ENCODE measurements around the gene GPAM.
"Not testable (repeated sequence)": the region's sequence is repeated elsewhere in the genome, so short reads cannot be mapped to it uniquely, and the experiment has no call there.

The GPAM gene, protein sequence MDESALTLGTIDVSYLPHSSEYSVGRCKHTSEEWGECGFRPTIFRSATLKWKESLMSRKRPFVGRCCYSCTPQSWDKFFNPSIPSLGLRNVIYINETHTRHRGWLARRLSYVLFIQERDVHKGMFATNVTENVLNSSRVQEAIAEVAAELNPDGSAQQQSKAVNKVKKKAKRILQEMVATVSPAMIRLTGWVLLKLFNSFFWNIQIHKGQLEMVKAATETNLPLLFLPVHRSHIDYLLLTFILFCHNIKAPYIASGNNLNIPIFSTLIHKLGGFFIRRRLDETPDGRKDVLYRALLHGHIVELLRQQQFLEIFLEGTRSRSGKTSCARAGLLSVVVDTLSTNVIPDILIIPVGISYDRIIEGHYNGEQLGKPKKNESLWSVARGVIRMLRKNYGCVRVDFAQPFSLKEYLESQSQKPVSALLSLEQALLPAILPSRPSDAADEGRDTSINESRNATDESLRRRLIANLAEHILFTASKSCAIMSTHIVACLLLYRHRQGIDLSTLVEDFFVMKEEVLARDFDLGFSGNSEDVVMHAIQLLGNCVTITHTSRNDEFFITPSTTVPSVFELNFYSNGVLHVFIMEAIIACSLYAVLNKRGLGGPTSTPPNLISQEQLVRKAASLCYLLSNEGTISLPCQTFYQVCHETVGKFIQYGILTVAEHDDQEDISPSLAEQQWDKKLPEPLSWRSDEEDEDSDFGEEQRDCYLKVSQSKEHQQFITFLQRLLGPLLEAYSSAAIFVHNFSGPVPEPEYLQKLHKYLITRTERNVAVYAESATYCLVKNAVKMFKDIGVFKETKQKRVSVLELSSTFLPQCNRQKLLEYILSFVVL

DNA sequence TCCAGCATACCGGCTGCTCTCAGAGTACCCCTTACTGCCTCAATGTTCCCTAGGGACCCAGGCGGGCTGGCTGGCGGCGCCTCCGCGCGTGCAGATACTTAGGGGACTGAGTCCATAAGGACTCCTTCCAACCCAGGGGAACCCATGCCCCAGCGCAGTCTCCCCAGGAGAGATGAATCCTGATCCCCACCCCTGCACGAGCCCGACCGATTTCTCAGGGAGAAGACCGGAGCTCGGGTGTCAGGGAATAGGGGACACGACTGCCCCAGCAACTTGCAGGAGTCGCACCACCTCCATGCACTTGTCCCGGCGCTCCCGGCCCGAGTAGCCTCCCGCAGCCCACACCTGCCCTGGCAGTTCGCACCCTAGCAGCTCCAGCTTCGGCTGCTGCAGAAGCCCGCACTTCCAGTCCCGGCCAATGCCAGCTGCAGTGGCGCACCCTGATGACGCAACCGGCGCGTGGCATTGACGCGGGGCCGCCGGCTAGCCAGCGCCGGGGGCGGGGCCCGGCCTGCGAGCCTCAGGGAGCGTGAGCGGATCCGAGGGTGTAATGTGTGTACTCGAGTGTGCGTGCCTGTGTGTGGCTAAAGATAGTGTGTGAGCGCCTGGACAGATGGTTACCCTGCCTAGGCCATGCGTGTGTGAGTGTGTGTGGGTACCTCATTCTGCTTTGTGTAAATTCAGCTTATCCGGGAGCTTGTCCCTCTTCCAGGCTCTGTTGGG is at the start of gene GPAM:
Gene GPAM (minus strand): TSS at position 437 of the 723 bp plus-strand sequence. CDS start 1,981 bp downstream, outside the sequence.
- DNase-seq: peak; percentile 86 to 89 (median 86)

DNA sequence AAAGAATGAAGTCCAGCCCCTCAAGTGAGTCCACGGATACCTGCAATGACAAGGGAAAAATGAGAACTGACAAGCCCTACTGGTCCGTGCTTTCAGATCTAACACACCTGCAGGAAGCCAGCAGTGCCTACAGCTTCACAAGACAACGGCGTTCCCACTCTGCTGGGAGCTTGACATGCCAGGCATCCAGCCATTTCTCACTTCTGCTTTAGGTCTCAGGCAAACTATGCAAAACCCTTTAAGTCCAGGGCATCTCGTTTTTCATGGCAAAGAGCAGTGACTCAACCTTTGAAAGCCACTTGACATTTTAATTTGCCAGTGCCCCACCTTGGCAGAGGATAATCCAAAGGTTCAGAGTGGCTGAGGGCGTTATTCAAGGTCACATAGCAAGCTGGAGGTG is 49.1 kb upstream of the GPAM start:
- DNase-seq: peak in 1 of 3 experiments; percentile 7

DNA sequence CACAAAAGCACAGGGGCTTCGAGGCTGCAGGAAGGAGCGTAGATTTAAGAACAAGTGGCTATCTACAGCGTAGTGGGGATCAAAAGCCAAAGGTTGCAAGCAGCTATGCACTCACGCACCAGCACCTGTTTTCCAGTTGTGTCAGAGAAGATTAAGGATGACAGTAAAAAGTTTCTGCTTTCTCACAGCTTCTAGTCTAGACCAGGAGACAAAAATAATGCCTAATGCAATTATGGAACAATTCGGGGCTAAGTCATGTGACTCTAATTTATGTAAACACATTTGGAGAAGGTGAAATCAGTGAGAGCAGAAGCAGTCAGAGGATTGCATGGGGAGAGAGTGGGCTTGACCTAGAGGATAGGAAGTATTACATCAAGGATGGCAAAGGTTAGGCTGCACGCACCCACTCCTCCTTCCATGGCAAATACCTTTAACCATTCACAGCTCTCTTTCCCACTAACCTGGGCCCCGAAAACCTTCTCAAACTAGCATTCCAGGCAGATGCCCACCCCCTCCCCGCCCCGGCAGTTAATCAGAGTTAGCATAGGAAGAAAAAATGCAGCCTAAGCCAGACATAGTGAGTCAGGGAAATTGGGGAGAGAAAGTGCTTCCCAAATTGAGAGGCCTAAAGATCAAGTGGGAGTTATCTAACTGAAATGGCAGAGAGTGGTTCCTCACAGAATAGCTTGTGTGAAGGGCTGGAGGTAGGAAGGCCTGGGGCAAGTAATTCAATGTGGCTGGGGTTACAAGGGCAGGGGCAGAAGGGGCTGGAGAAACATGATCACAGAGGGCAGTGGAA is 48.2 kb upstream of the GPAM start:
- no peak for DNase-seq

DNA sequence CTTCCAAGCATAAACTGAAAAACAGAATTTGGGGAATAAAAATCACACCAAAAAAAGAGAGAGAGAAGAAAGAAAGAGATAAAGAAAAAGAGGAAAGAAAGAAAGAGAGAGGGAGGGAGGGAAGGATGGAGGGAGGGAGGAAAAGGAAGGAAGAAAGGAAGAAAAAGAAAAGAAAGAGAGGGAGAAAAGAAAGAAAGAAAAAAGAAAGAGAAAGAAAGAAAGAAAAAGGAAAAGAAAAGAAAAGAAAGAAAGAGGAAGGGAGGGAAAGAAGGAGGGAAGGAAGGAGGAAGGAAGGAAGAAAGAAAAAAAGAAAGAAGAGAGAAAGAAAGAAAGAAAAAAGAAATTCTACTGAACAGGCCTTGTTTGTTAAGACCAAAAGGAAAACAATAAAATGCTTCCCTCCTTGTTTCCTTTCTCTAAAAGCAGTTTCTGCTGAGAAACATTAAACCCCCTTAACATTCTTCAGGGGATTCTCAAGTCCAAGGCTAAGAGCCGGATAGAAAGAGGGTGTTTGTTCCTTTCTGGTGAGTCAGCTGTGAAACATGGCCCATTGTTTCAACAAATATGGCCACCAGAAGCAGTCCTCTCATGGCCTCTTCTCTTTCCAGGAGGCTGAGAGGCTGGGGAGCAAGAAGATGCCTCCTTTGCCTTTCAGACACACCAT is 46.9 kb upstream of the GPAM start:
- no peak for DNase-seq

DNA sequence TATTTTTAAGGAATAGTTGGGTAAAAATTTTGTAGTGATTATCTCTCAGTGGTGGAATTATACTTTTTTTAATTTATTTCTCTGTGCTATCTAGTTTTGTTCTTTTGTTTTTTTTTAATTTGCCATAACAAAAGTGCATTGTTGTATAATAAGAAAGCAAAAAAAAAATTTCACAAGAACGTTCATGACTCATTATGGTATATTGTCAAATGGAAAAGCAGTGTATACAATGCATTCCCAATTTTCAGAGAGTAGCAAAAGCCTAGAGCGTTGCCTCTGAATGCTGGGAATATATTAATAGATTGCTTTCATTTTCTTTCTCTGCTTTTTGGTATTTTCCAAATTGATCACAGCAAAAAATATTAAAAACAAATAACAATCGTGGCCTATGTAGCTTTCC is 46.3 kb upstream of the GPAM start:
- DNase-seq: no peak

DNA sequence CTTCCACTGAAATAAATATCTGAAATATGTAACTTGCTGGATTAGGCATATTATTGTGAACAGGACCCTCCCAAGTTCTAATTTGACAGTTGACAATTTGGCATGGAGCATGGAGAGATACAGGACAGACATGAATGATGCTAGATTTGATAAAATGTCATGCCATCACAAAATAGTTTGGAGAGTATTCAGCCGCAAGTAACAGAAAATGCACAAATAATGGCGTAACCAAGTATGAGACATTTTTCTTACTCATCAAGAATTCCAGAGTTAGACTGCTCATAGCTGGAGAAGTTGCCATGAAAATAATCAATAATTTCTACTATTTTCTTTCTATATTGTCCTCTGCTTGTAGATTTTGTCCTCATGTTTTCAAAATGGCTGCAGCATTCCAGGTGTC is 45.5 kb upstream of the GPAM start:
- no peak for DNase-seq

DNA sequence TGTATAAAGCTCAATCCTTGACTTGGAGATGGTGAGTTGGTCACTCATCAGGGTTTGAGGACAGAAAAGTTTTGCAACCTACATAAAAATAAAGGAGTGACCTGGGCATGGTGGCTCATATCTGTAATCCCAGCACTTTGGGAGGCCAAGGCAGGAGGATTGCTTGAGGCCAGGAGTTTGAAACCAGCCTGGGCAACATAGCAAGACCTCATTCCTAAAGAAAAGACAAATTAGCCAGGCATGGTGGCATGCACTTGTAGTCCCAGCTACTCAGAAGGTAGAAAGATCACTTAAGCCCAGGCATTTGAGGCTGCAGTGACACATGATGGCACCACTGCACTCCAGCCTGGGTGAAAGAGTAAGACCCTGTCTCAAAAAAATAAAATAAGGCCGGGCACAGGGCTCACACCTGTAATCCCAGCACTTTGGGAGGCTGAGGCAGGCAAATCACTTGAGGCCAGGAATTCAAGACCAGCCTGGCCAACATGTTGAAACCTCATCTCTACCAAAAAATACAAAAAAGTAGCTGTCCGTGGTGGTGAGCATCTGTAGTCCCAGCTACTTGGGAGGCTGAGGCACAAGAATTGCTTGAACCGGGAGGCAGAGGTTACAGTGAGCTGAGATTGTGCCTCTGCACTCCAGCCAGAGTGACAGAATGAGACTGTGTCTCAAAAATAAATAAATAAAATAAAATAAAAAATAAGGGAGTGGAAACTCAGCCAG is 45.0 kb upstream of the GPAM start:
- not testable (repeated sequence) for DNase-seq

DNA sequence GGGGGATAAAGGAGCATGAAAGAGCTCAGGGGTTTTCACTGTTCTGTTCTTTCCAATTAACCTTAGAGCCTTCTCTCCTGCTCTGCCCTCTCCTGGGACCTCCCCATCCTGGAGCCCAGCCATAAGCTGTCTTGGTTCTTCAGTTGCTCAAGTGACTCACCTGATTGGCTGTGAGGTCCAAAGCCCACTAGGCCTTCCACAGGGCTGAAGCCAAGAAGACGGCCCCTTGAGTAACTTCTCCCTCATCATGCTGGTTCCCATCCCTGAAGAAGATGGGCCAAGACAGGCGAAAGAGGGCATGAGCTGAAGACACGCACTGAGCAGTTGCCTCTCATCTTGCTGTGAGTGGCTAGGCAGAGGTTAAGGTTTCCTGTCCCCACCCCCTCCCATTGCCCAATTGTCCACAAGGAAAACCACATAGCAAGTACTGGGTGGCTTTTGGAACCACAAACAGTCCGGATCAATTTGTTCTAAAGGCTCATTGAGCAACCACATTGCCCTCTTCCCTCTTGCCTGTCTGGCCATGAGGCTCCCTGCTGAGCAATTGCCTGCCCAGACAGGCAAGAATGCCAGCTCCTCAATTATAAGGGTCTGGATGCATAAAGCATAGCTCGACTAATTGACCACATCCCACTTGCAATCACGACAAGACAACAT is 43.9 kb upstream of the GPAM start:
- DNase-seq: no peak

DNA sequence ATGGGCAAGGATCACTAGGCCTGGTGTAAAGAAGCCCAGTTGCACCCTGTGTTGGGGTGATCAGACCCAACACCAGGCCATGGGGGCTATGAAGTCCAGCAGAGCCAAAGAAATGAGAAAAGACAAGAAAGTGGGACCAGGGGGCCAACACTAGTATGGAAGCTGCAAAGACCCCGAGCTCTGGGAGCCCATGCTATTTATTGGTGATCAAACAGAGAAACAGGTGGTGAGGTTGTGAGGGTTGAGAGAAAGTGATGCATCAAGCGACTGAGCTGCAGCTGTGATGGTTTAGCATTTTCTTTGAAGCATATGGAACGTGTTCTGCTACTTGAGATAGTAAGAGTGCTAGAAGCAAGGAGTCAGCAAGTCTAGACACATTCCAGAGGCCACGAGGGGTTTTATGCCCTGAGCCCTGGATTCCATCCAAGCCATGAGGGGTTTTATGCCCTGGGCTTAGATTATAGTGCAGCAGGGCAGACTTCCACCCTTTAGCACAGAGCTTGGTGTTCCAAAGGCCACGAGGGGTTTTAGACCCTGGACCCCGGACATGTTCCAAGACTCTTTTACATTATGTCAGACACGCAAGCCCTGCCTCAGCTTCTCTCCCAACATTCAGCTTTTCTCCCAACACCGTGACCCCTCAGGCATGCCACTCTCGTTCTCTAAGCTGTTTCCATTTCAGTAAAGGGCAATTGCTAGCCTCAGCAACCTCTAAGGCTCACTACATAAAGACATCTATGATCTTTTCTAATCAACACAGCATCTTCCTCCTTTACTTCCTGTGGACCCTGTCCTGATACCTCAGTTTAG is 43.1 kb upstream of the GPAM start:
- no peak for DNase-seq

DNA sequence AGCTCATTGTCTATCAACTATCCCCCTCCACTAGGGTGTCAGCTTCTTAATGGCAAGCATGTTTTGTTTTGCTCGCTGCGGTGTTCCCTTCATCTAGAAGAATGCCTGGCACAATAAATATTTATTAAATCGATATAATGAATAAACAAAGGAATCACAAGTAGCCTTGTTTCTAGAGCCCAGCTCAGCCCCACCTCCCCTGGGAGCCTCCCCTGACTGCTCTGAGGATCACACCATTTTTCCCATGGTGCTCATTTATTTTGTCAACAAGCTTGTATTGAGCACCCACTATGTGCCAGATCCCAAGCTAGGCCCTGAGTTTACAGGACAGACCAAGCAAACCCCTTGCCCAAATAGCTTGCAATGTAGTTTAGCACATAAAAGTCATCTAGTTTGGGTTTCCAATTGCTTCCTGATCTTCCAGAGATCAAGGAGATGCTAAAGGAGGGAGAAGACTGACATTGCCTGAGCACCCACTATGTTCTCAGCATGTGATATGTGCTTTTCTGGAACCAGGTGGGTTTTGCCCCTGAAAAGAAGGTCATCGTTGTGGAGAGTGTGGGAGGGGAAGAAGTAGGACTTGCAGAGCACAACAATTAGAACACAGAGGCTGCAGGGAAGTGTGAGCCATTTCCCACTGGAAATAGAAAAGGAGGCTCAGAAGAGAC is 42.3 kb upstream of the GPAM start:
- no peak for DNase-seq

DNA sequence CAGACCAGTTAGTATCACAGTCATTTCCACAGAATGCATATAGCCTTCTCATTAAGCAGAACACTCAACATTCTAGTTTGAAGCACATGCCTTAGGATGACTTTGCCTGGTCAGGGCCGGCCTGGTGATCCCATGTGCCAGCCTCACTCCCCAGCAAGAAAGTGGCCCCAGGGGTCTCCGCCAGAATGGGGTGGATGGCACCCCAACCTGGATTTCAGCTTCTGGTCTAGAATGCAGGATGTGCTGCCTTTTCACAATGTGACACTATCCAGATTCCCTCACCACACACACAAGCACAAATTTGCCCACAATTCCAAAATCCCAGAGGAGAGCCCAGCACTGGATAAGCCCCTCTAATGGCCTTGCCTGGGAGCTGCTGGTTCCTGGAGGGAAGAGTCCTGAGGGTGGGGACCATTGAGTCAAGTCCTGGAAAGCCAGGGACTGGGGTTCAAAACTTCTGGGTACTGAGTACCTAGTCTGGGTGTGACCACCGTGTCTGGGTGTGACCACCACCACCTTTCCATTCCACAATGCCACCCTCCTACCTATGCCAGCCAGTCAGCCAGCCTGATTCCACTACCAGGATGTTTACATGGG is 41.5 kb upstream of the GPAM start:
- DNase-seq: no peak

DNA sequence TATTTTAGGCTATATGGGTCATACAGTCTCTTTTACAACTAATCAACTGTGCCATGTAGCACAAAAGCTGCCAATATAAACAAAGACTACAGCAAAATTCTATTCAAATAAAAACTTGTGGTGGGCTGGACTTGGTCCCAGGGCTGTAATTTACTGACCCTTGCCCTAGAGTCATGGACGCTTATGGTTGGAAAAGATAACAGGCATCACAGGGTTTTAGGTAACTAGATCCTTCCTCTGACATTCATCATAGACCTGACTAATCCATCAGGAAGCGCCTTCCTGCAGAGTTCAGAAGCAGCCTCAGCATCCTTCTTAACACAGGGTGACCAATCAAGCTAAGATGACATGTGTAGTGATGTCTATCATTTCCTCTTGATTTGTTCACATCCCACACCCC is 40.2 kb upstream of the GPAM start:
- no peak for DNase-seq

DNA sequence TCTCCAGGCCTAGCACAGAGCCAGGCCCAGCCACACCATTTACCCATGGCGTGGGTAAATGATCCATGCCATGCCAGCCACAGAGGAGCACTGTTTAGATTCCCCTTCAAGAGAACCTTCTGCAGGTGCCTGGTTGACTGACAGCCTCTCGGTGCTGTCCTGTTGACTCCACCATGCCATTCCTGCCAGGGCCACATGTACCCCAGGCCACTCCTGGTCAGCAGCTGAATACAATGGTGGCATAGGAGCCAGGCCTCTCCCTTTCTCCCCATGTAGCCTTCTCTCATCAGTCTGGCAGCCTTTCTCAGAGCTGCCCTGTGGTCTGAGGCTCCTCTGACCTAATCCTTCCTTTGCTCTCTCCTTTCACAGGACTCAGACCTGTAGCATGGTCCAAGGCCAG is 39.2 kb upstream of the GPAM start:
- no peak for DNase-seq

DNA sequence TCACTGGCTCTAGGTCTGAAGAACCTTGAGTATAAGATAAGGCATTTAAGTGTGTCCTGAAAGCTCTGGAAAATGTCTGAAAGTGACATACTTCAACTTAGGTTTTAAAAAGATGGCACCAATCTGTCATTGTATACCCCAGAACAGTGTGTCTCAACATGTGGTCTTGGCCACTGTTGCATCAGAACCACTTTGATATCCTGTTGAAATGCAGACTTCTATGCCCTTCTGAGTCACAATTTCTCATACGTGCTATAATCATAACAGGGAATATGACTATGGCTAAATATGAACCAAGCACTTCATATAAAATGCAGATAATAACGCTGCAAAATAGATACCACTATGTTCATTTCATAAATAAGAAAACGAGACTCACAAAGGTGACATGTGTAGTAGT is 38.0 kb upstream of the GPAM start:
- no peak for DNase-seq

DNA sequence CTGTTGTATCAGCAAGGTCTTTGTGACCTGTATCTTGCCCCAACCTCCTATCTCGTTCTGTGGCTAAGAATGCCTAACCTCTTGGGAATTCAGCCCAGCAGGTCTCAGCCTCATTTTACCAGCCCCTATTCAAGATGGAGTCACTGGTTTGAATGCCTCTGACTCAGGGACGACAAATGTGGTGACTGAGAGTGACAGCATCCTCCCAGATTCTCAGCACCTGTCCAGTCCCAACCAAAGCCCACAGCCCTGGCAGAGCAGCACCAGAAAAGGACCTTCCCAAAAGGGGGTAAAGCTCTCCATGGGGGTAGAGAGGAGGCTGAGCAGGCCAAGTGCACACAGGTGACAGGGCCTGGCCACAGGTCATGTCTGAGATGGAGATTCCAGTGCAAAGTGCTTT is 35.4 kb upstream of the GPAM start:
- no peak for DNase-seq

DNA sequence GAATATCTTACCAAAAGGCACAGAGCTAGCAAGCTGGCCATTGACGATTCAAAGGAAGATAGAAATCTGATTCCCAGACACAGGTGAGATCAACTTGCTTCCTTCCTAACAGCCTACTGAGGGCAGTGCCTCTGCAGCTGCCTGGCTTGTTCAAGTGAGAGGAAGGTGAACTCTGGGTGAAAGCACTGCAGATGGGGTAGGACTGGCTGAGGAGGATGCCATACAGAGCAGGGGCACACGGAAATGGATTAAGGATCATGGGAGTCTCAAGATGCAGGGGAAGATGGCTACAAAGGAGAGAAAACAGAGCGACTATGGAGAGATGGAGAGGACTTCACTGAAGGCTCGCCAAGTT is 34.4 kb upstream of the GPAM start:
- DNase-seq: no peak

DNA sequence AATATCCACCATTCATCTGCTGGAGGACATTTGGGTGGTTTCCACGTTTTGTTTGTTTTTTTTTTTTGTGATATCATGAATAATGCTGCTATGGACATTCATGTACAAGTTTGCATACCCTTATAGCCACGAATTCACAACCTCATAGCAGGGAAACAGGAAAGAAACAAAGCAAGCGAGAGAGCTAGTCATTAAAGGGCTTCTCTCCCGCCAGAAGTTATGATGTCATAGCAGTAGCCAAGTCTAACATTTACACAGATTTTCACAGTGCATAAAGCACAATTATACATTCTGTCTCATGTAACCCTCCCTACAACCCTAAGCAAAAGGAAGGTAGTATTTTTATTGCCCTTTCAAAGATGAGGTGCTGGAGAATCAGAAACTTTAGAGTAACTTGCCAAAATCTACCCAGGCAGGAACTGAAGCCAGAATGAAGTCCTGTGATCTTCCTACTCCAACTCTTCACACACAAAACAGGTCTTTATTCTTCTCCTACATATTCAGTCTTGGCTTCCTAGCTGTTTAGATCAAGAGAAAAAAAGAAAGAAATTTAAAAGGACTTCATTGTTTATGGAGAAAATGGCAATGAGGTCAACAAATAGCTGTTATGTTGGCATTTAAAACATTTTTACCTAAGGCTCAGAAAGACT is 33.9 kb upstream of the GPAM start:
- DNase-seq: no peak

DNA sequence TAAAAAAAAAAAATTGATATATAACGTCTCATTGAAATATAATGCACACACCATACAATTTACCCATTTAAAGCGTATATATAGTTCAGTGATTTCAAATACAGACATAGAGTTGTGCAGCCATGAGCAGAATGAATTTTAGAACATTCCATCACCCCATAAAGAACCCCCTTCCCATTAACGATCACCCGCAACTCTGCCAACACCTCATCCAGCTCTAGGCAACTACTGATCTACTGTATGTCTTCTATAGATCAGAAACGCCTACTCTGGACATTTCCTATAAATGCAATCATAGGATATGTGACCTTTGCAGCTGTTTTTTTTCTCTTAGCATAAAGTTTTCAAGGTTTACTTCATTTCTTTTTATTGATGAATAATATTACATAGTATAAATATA is 33.4 kb upstream of the GPAM start:
- DNase-seq: no peak

DNA sequence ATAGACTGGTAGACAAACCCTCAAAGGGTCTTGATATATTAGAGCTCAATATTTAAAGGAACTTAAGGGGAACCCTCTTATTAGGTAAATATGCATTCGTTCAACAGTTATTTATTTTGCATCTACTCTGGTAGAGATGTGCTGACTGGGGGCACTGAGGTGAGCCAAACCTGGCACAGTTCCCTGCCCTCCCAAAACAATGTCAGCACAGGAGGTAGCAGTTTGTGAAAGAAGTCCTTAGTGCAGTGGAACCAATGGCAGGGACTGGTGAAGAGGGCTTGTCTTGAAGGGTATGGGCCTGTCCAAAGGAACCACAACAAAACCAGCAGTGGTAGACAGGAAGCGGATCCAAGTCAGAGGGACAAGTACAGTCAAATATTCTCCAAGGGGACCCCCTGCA is 32.6 kb upstream of the GPAM start:
- DNase-seq: no peak

All from NCI-H1417 (cell line).